HL-60 (cell line): ENCODE data around the gene THSD1.

Experiments
- DNase-seq, 2 experiments: peaks; one replicate each; pipeline ENCODE4 v3.0.0-alpha.2; 2010 to 2020; ENCODE audit warnings: low read depth in 1 of 2, low spot score in 1 of 2
- H3K27ac ChIP-seq: fragments of 250-450 bp; sonication (Bioruptor Pico); replicated peaks from 2 replicates; pipeline ENCODE4 v1.5.1; 2020; ENCODE audit warnings: mild to moderate bottlenecking, moderate library complexity
- H3K27me3 ChIP-seq: fragments of 250-450 bp; sonication (Bioruptor Pico); 2 replicates; pipeline ENCODE4 v1.5.1; 2021; ENCODE audit warnings: mild to moderate bottlenecking, moderate library complexity; ENCODE audit not compliant: insufficient read depth, poor library complexity, severe bottlenecking
- H3K4me3 ChIP-seq: replicated peaks from 2 replicates; pipeline ENCODE4 v1.5.1; 2011; ENCODE audit warnings: mild to moderate bottlenecking, control low read depth, low read length; ENCODE audit not compliant: insufficient read depth
- GABPA ChIP-seq: IDR thresholded peaks from 2 replicates; pipeline ENCODE4 v1.6.1; 2012; ENCODE audit warnings: low read depth
- POLR2AphosphoS5 ChIP-seq: IDR thresholded peaks from 2 replicates; pipeline ENCODE4 v1.6.1; 2012; ENCODE audit warnings: low read depth
- SPI1 ChIP-seq: IDR thresholded peaks from 2 replicates; pipeline ENCODE4 v1.6.1; 2012; ENCODE audit warnings: low read depth, mild to moderate bottlenecking, borderline replicate concordance
- TF ChIP-seq, protein P1 (sequence below): IDR thresholded peaks from 2 replicates; pipeline ENCODE4 v1.6.1; 2012; ENCODE audit warnings: low read depth; ENCODE audit not compliant: insufficient replicate concordance
- TF ChIP-seq, protein P2 (sequence below): IDR thresholded peaks from one replicate; pipeline ENCODE4 v1.5.1; 2011; ENCODE audit warnings: low read length, control low read depth, inconsistent platforms; ENCODE audit not compliant: insufficient read depth

The THSD1 gene

DNA sequence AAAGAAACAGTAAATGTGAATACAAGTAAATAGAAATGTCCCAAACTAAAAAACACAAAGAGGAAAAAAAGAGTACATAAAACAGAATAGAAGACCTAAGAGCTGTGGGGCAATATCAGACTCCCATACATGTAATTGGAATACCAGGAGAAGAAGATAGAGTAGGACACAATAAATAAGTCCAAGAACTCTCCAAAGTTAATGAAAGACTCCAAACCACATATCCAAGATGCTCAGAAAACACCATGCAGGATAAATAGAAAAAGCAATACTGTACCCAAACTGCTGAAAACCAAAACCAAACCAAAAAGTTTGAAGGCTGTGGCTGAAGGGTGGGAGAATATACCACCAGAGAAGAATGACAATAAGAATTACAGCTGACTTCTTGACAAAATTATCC lies 18.3 kb downstream of the THSD1 start:
- H3K27me3 ChIP-seq: no peaks in the 10 kb centered on the region
- no peak for DNase-seq
- no peak for TF ChIP-seq POLR2AphosphoS5
- TF ChIP-seq SPI1: no peak
- TF ChIP-seq, protein P1, sequence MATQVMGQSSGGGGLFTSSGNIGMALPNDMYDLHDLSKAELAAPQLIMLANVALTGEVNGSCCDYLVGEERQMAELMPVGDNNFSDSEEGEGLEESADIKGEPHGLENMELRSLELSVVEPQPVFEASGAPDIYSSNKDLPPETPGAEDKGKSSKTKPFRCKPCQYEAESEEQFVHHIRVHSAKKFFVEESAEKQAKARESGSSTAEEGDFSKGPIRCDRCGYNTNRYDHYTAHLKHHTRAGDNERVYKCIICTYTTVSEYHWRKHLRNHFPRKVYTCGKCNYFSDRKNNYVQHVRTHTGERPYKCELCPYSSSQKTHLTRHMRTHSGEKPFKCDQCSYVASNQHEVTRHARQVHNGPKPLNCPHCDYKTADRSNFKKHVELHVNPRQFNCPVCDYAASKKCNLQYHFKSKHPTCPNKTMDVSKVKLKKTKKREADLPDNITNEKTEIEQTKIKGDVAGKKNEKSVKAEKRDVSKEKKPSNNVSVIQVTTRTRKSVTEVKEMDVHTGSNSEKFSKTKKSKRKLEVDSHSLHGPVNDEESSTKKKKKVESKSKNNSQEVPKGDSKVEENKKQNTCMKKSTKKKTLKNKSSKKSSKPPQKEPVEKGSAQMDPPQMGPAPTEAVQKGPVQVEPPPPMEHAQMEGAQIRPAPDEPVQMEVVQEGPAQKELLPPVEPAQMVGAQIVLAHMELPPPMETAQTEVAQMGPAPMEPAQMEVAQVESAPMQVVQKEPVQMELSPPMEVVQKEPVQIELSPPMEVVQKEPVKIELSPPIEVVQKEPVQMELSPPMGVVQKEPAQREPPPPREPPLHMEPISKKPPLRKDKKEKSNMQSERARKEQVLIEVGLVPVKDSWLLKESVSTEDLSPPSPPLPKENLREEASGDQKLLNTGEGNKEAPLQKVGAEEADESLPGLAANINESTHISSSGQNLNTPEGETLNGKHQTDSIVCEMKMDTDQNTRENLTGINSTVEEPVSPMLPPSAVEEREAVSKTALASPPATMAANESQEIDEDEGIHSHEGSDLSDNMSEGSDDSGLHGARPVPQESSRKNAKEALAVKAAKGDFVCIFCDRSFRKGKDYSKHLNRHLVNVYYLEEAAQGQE: no peak
- TF ChIP-seq GABPA: no peak

DNA sequence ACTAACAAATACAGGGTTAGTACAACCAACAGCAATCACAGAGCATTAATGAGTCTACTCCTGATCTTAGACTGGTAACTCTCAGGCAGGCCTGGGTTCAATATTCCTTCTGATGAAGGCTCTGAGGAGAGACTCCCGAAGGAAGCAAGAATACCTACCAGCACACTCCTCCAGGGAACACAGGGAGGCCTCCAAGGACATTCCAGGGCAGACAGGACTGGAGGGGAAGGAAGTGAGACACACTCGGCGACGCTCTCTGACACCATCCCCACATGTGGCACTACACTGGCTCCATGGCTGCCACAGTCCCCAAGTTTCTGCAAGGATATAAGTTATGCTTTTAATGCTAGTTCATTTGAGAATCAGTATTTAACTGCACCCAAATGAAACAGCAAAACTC lies 20.1 kb downstream of the THSD1 start:
- no peak for DNase-seq
- TF ChIP-seq SPI1: no peak
- no peak for TF ChIP-seq GABPA
- no peak for TF ChIP-seq POLR2AphosphoS5
- TF ChIP-seq, protein P1: no peak
- TF ChIP-seq, protein P2, sequence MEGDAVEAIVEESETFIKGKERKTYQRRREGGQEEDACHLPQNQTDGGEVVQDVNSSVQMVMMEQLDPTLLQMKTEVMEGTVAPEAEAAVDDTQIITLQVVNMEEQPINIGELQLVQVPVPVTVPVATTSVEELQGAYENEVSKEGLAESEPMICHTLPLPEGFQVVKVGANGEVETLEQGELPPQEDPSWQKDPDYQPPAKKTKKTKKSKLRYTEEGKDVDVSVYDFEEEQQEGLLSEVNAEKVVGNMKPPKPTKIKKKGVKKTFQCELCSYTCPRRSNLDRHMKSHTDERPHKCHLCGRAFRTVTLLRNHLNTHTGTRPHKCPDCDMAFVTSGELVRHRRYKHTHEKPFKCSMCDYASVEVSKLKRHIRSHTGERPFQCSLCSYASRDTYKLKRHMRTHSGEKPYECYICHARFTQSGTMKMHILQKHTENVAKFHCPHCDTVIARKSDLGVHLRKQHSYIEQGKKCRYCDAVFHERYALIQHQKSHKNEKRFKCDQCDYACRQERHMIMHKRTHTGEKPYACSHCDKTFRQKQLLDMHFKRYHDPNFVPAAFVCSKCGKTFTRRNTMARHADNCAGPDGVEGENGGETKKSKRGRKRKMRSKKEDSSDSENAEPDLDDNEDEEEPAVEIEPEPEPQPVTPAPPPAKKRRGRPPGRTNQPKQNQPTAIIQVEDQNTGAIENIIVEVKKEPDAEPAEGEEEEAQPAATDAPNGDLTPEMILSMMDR: no peak
- no peak overlapping the region for H3K4me3 ChIP-seq
- H3K27ac ChIP-seq: no peak overlapping the region
- no peaks in the 10 kb centered on the region for H3K27me3 ChIP-seq

More for the DNA sequence above, 18.3 kb downstream of the THSD1 start:
- no peak overlapping the region for H3K4me3 ChIP-seq
- H3K27ac ChIP-seq: no peak overlapping the region

DNA sequence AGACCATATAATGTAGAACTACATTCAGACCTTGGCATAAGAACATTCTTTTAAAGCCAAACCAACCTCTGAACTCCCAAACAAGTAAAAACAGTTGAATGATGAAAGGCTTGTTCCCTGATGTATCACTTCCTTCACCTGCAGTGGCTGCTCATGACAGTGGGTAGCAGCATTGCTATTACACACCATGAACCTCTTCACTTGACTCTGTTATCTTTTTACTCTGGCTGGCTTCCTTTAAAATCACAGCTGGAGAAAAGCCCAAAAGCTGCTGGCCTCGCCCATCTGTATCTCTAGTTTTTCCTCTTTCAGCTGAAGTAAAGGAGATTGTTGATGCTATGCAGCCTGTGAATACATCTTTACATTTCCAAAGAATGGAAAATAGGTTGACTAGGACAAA lies 22.6 kb downstream of the THSD1 start:
- no peak overlapping the region for H3K4me3 ChIP-seq
- H3K27me3 ChIP-seq: no peaks in the 10 kb centered on the region
- no peak overlapping the region for H3K27ac ChIP-seq
- TF ChIP-seq, protein P2: no peak
- TF ChIP-seq SPI1: no peak
- no peak for TF ChIP-seq GABPA
- DNase-seq: no peak

DNA sequence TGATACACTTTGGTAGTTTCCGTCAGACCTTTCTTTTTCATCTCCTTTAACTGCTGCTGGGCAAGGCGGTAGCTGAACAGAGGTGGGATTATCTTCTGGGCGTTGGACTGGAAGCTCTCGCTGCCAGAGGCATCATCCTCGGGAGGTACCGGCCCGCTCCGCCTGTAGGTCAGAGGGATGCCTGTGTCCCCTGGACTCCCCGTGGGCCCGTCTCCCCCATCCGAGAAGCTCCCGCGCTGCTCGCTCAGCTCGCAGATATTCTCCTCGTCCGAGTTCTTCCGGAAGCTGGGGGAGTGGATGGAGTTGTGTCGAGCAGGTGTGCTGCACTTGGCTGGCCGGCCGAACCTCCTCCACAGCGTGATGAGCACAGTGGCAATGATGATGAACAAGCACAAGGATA lies 27.7 kb downstream of the THSD1 start:
- no peak for DNase-seq
- TF ChIP-seq POLR2AphosphoS5: no peak
- TF ChIP-seq GABPA: no peak
- TF ChIP-seq, protein P2: no peak
- Histone ChIP-seq H3K27ac (no peak overlapping the region), H3K4me3 (no peak overlapping the region), H3K27me3 (no peaks in the 10 kb centered on the region)
